GM19452 (cell line): ENCODE results near the gene MS4A12.
A peak's percentile ranks its signal among the peaks of the same experiment; 100 is the strongest.
"Not testable (repeated sequence)": the region's sequence is repeated elsewhere in the genome, so short reads cannot be mapped to it uniquely, and the experiment has no call there.

Experiments used
- ATAC-seq: cut with Tn5 transposase; IDR thresholded peaks from one replicate; pipeline ENCODE4 v1.9.1; 2021; ENCODE audit not compliant: unreplicated experiment

MS4A12 gene, protein sequence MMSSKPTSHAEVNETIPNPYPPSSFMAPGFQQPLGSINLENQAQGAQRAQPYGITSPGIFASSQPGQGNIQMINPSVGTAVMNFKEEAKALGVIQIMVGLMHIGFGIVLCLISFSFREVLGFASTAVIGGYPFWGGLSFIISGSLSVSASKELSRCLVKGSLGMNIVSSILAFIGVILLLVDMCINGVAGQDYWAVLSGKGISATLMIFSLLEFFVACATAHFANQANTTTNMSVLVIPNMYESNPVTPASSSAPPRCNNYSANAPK

DNA sequence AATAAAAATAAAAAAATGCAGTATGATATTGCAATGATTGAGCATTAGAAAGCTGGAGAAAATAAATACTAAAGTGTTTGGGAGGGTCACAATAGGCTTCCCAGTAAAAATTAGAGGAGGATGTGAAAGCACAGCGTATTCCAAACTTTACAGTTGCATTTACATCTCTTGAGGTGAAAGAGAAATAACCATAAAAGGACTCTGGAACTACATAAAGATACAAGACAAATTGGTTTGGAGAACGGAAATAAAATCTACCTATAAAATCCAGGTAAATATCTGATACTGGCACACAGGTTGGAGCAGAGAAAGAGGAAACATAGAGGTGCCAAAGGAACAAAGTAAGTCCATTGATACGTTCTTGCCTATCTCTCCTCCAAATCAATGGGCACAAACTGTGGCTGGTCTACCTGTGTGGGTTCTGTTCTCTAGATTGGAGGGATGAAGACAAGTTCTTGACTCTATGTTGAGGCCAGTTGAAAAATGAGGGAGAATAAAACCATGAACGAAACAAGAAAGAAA, at the start of gene MS4A12:
TSS of gene MS4A12 (plus strand) at position 291 of the 522 bp plus-strand sequence. CDS start 4,541 bp downstream, outside the sequence.
- ATAC-seq = no peak

DNA sequence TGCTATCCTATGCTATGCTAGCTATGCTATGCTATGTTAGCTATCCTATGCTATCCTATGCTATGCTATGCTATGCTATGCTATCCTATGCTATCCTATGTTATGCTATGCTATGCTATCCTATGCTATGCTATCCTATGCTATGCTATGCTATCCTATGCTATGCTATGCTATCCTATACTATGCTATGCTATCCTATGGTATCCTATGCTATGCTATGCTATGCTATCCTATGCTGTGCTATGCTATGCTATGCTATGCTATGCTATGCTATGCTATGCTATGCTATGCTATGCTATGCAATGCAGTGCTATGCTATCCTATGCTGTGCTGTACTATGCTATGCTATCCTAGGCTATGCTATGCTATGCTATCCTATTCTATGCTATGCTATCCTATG, 45.5 kb upstream of the MS4A12 start:
- ATAC-seq = no peak

GRCh38 chr11:60447846-60448245, 44.7 kb upstream of the MS4A12 start:
- ATAC-seq = no peak

- not testable (repeated sequence) for ATAC-seq
Measured at GRCh38 chr11:60451185-60451584, 41.4 kb upstream of the MS4A12 start.

DNA sequence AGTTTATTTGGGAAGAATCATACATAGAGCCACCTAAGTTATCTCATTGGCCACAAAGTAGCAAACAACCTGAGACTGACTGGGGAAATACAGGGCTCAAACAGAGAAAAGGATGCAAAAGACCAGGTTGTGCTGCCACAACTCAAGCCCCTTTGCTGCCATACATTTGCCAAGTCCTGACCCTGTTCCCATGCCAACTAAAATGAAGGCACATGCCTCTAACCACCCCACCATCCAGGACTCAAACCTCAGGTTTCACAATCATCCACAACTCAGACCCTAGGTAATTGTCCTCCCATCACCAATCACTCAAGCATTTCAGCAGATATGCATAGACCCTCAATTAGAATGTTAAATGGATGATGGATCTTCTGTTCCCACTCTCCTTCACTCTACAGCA, 38.4 kb upstream of the MS4A12 start:
- ATAC-seq = no peak

DNA sequence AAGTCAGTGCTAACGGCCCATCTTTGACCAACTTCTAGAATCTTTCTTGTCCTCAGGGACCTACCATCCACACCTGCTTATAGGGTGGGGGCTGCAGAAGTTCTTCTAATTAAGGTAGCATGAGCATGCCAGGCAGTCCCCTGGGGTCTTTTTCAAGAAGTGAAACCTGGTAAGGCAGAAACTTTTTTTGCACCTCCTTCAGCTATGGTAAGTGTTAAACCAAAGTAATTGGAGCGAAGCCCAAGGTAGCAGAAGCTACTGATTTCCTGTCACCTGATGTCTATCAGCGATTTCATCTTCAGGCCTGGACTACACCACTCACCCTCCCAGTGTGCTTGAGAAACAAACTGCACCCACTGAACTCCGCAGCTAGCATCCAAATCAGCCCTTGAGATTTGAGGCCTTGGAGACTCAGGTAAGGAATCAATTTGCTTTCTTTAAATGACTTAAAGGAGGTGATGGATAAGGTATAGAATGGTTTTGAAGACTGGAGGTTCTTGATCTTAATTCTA, 37.0 kb upstream of the MS4A12 start, which contains the start of gene MS4A1:
TSS of gene MS4A1 (plus strand) at position 317 of the 512 bp plus-strand sequence. CDS start 6,528 bp downstream, outside the sequence.
- ATAC-seq = peak; percentile 93

DNA sequence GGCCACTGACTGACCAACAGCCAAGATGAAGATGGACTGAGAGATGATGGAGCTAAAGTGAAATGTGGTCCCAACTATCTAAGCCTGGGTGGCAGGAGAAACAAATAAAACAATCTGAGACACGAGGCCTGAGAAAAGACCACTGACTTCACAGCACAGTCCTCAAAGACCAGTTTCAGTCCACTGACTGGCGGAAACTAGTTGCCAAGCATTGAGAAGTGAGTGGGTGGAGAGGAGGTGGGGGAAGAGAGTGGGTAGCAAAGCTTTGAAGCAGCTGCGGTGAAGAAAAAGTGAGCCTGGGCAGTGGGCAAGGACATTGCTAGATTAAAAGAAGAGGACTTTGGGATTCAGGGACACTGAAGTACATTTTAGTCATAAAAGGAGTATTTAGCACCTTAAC, 35.0 kb upstream of the MS4A12 start:
- peak; percentile 27 for ATAC-seq

DNA sequence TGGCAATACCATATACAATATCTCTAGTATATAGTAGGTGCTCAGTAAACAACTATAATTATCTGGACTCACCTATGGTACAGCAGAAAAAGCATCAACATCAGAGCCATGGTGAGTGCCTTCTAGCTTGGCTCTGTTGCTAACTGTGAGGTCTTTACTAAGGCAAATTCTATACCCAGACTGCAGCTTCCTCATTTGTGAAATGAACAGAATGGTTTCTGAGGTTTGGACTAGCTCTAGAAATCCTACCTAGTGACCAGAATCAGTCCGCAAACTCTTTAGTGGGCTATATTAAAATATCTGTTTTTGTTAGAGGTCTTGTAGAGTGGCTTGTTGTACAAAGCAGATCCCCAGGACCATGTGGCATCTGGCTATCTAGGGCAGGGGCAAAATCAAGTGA, 33.2 kb upstream of the MS4A12 start:
- no peak for ATAC-seq

DNA sequence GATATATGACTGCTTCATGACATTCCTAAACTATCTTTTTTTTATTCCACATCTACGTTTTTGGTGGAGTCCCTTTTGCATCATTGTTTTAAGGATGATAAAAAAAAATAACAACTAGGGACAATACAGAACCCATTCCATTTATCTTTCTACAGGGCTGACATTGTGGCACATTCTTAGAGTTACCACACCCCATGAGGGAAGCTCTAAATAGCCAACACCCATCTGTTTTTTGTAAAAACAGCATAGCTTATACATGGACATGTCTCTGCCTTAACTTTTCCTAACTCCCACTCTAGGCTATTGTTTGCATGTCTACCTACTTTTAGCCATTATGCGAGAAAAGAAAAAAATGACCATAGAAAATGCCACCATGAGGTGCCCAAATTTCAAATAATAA, 23.7 kb upstream of the MS4A12 start:
- no peak for ATAC-seq

GRCh38 chr11:60469723-60470122, 22.9 kb upstream of the MS4A12 start:
- no peak for ATAC-seq

DNA sequence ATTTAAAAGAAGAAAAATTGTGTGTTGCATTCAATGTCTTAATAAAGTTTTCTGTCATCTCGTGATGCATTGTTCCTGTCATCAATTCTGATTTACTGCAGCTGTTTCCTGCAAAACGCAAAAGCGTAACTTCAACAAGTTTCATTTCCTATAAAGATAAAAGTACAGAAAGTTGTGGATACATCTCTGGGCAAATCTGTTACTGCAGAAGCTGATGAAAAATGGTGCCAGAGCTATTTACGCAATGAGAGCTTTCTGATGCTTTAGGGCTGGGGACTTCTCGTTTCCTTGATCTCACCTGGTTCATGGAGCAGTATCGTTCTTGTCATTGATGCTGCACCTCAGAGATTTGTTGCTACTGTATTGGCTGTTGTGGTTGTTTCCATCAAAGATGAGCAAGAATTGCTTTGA, 15.5 kb upstream of the MS4A12 start:
- ATAC-seq = no peak

GRCh38 chr11:60482361-60482760, 10.2 kb upstream of the MS4A12 start:
- ATAC-seq = no peak

DNA sequence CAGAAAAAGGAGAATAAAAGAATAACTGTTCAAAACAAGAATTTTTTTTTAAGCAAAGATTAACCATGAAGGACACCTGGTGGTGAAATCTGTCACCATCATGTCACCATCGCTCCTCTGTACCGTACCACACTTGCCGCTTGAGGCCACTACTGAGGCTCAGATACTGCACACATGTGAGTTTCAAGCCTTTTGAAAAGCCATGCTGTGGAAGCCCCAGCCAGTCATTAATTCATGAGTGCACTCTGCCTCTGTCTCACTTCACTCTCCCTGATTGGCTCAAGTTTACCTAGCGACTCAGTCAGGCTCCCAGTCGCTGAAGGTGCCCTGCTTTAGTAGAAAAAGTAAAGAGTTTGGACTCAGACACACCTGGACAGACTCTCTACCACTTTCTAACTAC, 6.6 kb upstream of the MS4A12 start:
- peak; percentile 94 for ATAC-seq

DNA sequence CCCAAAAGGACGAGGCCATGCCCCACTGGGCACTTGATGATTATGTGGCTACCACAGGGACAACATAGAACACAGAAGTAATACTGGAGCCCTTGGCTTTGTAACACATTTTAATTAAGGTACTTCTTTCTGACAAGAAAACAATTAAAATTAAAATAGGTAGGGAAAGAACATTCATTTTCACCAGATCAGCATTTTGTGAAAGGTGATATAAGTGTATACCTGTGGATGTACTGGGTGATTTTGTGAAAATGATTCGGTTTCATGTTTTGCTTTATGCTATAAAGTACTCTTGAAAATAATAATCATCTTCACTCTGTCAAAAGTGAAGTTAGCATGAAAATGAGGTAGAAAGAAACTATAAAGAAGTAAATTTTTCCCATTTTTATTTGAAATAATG, 876 bp downstream of the MS4A12 start:
- no peak for ATAC-seq

- ATAC-seq = no peak
Measured at GRCh38 chr11:60498399-60498798, 5.8 kb downstream of the MS4A12 start.

DNA sequence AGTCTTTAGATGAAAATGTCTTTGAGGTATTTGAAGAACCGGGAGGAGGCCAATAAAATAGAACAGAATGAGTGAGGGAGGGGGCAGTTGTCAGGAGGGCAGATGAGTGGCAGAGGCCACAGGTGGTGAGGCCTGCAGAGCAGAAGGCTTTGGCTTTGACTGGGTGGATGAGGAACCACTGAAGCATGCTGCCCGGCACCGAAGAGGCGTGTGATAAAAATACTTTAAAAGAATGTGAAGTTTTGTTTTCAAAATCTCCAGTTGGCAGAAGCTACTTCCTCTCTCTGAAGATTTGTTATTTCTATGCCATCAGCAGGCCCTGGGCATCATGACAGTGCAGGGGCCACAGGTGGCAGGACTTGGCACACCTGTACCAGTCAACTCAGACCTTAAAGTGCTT, 6.3 kb downstream of the MS4A12 start:
- no peak for ATAC-seq

DNA sequence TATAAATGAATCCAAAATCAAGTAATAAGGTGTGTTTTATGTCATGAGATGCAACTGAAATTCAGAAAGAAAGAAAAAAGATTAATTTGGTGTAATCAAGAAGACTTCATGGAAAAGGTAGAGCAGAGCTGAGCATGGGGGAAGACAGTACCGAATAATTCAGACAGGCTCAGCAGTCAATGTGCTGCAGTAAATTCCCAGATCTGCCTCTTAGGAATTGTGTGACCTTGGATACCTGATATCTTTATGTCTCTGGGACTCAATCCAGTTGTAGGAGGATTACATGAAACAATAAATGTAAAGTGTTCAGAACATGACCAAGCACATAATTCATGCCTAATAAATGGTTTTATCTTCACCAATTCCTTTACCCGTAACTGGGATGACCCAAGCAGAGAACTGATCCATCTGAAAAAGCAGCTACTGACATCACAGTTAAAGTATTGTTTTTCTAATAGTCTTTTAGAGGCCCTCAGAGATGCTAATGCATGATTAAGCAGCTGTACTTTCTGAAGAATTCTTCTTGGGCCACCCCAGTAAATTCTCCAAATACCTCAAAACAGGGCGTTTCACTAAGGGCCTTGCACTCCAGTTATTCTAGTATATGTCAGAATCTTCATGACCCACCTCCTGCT, 7.8 kb downstream of the MS4A12 start:
- ATAC-seq = no peak

DNA sequence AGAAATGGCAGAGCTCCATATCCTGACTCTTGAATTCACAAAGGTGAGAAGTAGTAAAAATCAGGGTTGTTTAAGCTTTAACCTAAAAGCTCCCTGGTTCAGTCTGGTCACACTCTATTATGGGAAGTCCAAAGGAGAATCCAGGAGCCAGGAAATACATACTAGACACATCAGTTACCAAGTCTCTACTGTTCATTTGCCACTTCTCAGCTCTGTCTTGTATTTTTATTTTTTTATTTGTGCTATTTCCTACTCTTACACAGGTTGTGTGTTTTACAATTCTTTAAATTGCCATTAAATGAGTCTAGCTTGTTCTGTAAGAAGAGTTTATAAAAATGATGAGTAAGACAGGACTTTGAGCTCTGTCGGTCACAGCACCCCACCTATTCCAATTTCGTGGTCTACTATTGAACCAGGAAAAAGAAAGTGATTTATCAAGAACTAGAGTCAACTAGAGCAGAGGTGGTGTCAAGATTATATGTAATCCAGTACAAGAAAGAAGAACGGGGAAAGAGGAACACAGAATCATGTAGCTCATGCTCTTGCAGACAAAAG, 9.7 kb downstream of the MS4A12 start:
- ATAC-seq = no peak

DNA sequence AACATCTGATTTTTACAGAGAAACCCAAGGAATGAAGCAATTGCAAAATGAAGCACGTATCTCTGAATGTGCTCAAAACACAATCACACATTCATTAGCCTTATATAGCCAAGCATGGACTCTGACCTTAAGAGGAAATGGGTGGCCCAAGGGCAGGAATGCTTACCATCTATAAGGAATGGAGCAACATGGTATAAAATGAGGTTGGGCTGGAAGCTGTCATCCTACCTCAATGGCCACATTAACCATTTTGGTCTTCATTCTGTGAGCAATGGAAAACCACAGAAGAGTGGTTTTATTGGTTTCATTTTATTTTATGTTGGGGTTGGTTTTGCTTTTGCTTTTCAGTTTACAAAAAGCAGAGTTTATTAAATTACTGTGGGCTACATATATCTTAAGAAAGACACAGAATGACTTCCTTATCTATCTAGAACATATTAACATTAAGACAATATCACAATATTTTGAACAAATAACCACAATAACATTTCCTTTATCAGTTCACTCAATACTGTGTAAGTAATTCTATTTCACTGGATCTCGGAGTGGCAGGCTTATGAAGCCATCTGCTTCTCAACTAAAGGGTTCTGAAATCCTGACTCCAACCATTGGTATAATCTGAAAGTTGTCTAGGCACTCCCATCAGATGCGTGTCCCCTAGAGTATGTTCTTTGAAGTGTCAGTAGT, 11.8 kb downstream of the MS4A12 start:
- ATAC-seq = no peak

- not testable (repeated sequence) for ATAC-seq
Measured at GRCh38 chr11:60509609-60510008, 17.0 kb downstream of the MS4A12 start.

DNA sequence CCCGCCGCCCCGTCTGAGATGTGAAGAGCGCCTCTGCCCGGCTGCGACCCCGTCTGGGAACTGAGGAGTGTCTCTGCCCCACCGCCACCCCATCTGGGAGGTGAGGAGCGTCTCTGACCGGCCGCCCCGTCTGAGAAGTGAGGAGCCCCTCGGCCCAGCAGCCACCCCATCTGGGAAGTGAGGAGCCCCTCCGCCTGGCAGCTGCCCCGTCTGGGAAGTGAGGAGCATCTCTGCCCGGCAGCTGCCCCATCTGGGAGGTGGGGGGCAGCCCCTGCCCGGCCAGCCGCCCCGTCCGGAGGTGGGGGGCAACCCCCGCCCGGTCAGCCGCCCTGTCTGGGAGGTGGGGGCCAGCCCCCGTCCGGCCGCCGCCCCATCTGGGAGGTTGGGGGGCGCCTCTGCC, 17.6 kb downstream of the MS4A12 start:
- ATAC-seq = not testable (repeated sequence)
